GM21576 (cell line): Measurements from ENCODE around the gene TMED3.

Source experiments
- ATAC-seq: cut with Tn5 transposase; IDR thresholded peaks from one replicate; pipeline ENCODE4 v1.9.1; 2021; ENCODE audit warnings: mild to moderate bottlenecking, moderate library complexity; ENCODE audit not compliant: unreplicated experiment

Gene TMED3

DNA sequence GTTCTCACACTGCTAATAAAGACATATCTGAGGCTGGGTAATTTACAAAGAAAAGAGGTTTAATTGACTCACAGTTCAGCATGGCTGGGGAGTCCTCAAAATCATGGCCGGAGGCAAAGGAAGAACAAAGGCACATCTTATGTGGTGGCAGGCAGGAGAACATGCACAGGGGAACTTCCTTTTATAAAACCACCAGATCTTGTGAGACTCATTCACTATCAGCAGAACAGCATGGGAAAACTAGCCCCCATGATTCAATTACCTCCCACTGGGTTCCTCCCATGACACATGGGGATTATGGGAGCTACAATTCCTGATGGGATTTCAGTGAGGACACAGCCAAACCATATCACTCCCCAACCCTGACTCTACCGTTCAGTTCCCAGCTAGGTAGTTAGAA, 61.5 kb downstream of the TMED3 start:
- no peak for ATAC-seq
